AG08396 (cell line): ENCODE data around the gene SHISA2.

Experiments used
- DNase-seq: peaks from one replicate; pipeline ENCODE4 v3.0.0; 2012; ENCODE audit warnings: low spot score, mixed read lengths

Gene SHISA2

DNA sequence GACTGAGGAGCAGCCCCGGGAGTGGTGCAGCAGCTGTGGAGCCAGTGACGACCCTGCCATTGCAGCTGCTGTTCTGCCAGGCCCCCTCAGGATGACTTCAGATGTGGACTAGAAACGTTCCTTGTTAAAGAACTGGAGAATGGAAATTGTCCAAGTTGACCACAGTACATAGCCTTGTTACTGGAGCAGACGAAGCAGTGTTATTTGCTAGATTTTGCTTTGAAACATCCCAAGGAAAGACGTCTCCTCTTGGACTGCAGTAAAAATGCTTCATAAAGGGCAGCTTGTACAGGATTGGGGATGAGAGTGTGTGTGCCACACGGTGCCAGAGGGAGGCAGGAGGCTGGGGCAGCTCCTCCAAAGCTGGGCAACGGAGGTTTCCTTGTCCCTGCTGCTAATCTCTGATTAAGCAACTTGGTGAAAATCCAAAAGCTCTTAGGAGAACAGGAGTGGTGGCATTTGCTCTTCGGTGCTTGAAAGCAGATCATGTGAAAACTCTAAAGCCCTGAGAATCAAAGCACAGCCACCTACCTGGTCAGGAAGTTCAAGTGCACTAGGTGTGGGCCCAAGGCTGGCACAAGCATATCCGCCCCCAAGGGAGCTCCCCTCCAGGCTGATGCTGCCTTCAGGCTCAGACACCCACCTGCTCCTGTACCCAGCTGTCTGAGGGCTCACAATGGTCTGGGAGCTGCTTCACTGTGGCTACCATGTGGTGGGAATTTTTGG, 34.5 kb downstream of the SHISA2 start:
- DNase-seq = no peak

DNA sequence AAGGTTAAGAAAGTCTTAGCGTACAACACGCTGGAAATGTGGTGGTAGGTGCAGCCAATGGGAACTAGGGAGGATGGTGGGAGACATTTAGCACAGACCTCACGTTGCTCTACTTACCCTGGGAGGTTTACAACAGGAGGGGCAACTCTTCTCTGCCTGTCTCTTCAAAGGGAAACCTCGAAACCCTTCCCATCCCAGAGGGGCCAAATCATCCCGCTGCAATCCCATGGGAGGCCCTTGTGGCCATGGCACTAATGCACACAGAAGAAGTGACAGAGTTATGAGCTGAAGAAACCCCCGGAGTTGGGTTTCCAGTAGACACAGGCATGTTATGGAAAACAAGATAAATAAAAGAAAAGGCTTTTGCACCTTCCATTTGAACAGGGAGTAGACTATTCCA, 35.6 kb downstream of the SHISA2 start:
- no peak for DNase-seq

DNA sequence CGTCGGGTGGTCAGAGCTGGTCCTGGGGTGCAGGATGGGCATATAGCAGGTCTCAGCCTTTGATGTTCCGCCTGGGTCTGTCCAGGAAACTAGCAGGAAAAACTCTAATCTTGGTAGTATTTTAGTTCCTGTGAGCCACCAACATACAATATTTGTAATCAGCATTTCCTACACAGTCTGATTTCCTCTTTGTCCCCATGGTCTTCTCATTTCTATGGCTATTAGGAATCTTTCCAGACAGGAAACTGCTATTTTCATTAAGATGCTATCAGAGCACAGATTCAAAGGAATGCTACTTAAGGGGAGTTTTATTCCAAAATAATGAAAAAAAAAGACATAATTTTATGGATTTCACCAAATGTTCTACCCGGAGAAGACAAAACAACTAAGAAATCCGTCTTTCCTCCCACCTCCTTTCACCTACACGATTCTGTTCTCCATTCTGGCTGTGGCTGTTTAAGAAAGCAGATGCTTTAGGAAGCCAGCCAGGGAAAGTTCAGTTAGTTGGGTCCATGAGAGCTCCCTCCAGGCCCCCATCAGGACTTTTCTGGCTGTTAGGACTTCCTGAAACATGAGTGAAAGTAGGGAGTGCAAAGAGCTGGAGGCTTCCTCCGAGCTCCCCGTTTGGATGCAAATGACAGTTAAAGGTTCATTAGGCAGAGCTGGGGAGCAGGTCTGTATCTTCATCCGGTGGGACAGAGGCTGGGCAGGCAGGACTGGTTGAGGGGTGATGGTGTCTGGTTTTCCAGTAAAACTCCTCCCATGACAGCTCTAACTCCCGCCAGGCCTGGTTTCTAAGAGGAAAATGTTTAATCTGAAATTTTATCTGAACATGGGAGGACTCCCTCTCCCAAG, 36.3 kb downstream of the SHISA2 start:
- no peak for DNase-seq

DNA sequence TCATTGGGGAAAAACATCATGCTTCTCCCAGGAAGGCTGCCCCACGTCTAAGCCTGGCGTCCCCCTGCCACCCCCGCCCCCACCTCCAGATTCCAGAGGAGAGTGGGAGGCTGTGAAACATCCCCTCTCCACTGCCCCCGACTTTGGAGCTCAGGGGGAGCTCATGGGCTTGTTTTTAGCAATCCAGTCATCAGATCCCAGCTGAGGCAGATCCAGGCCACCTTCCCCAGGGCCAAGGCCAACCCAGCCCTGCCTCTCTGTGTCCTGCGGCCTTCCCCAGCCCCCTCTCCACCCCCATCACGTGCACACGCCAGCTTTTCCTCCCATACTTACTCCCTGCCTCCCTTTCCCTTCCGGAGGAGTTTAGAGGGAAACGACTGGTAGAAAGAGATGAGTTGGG, 38.8 kb downstream of the SHISA2 start:
- no peak for DNase-seq

DNA sequence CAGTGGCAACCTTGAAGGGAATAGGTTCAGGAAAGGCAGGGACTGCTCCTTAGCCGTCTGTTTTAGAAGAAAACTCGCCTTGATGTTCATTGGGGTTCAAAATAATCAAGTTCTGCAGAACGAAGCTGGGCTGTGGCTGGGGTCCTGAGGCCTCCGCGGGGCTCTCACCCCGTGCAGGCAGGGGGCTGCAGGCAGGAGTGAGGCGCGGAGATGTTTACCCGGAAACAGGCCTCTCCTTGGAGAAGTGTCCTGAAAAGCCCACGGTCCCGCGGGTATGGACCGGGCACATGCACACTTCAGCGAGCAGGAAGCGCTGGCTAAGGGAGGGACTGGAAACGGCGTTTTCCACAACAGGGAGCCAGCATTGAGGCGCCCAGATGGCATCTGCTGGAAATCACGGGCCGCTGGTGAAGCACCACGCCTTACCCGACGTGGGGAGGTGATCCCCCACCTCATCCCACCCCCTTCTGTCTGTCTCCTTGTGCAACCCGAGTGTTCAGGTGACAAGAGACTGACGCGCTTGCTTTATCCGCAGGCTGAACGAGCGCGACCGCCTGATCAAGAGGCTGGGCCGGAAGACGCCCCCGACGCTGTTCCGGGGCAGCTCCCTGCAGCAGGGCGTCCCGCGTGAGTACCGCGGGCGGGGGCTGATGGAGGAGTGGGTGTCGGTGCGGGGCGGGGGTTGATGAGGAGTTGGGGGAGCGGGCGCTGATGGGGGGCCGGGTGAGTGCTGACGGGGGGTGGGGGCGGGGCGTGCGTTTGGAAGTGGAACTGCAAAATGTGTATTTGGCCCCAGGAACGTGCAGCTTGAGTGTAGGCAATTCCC, 39.6 kb downstream of the SHISA2 start:
- no peak for DNase-seq

DNA sequence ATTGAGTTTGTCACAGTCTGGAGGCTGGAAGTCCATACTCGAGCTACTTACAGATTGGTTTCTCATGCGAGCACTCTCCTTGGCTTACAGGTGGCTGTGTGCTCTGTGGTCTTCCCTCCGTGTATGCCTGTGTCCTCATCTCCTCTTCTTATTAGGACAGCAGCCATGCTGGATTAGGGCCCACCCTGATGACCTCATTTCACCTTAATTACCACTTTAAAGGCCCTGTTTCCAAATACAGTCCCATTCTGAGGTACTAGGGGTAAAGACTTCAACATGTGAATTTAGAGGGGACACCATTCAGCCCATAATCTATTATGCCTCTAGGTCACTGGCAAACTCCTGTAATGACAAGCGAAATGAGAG, 40.6 kb downstream of the SHISA2 start:
- DNase-seq = no peak

DNA sequence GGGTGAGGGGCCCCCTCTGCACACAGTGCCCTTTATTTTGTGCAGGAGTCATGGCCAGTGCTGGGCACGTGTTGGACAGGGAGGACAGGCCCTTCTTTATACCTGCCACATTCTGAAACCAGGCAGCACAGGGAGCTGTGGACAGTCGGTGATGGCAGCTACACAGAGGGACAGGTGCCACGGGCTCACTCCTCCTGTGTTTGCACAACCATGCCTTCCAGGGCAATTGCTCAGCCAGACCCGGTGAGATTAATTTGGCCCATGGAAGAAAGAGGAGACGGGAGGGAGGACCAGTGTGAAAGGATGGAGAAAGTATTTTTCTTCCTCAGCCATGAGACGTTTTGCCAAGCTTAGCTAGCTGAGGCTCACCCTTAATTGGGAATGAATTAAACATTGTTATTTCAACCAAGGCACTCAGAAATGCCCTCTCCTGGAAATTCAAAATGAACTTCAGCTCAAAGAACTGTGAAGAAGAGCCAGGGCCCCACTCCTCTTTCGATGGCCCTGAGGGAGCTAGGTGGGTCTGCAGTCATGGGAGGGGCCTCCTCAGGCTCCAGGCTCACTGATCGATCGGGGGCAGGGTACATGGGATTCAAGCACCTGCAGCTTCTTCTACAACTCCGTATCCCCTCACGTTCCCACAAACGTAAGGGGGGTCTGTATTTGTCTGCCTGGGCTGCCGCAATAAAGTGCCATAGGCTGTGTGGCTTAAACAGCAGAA, 41.2 kb downstream of the SHISA2 start:
- DNase-seq = no peak

DNA sequence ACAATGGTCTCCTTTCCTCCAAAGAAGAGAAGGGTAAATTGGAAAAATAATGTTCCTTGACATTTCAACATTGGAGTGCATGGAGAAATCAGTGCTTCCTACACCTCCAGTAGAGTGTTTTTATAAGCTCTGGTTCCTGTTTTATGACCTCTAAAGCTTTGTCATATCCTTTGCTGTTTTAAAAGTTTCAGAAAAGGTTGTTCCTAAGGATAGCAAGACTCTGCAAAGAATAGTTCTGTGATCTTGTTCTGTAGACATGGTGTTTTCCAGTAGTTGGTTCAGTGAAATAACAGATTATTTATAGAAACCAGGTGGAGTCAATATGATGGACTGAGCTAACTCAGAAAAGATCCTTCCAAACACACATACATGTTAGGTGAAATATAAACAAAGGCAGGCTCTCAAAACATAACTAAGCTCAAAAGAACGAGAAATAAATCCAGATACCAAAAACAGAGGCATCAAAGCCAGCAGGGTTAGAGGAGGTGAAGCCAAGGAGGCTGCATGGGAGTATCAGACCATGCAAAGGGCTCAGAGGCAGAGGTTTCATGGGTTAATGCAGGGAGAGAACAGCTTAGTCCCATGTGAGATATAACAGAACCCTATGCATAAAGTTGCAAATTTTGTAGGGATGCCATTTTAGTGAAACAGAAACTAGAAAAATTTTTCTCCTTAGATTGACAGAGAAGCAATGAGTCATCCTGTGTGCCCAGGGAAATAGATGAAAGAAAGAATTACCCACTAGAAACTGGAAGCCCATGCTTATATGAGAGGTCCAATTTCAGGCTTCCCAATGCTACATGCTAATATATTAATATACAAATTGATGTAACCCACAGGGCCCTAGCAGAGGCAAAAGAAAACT, 44.3 kb downstream of the SHISA2 start:
- DNase-seq = no peak
